ENCODE data around the gene ZFYVE21.

The ZFYVE21 gene

DNA sequence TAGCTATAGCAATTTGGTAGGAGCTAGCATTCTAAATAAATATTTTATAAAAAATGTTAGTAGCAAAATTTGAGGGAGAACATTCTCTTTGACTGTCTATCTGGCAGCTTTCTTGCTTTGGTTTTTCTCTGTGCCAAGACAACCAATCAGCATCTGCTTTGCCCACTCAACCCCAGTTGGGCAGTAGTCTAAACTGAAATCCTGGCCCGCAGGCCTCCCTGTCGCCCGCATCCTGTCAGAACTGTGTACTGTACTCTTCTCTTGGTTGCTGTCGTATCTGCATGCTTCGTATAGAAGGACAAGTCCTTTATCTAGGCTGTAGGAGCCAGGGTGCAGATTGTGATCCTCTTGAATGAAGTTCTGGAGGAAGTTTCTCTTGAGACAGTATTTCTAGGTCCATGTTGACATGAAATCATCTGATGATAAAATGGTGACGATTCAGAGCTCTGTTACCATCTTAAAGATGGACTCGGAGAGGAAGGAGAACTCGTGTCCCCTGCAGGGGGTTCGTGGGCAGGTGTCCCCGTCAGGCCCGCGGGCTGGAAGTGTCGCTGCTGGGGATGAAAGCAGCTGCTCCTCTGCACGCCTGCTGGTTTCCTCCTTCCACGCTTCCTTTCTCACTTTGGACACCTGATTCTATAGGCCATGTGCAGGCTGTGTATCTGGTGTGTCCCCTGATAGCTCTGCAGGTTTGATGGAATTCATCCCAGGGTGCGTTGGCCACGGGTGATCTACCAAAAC is 34.9 kb upstream of the ZFYVE21 start:
- no peak overlapping the region for H3K27ac ChIP-seq (replicated peaks; ENCODE audit: low read length)
- no peak overlapping the region for H2BK5ac ChIP-seq (ENCODE audit: low read length)
- no peak overlapping the region for H2BK120ac ChIP-seq (ENCODE audit: low read depth, low read length)
- H3K23ac ChIP-seq (ENCODE audit: low read depth, low read length, poor library complexity): no peak overlapping the region
- H4K91ac ChIP-seq (ENCODE audit: low read depth, low read length, poor library complexity): no peak overlapping the region
- H3K14ac ChIP-seq (ENCODE audit: low read length): no peak overlapping the region
- H3K4me3 ChIP-seq (ENCODE audit: low read length in 2 of 2): no peak overlapping the region
- H3K9me3 ChIP-seq (replicated peaks in 1 of 2; ENCODE audit: control insufficient read depth in 2 of 2, insufficient read depth in 1 of 2, low read depth in 1 of 2, low read length in 2 of 2): no peaks in the 10 kb centered on the region
- H3K79me1 ChIP-seq (ENCODE audit: low read depth, low read length): peaks cover 4% of the 10 kb centered on the region
- H3K36me3 ChIP-seq (replicated peaks in 1 of 2; ENCODE audit: control insufficient read depth in 2 of 2, insufficient read depth in 2 of 2, low read length in 2 of 2): peaks cover 48 to 99% of the 10 kb centered on the region in 2 donors
- WGBS, 2 donors (ENCODE audit: extremely low coverage in 2 of 2, insufficient read length in 2 of 2, insufficient replicate concordance in 1 of 2): no CpG with 5 or more reads among the region's 17 CpGs
- H3K4ac ChIP-seq (ENCODE audit: low read length): no peak overlapping the region
- no peaks in the 10 kb centered on the region for H3K27me3 ChIP-seq (ENCODE audit: control insufficient read depth in 3 of 3, insufficient read depth in 3 of 3, low read depth in 1 of 3, low read length in 3 of 3)
- H3K4me2 ChIP-seq (ENCODE audit: insufficient read depth, low read length, poor library complexity, severe bottlenecking): no peak overlapping the region
- no peak for DNase-seq (ENCODE audit: low spot score)
- no peak overlapping the region for H2AFZ ChIP-seq (ENCODE audit: low read length)
- H2BK15ac ChIP-seq (ENCODE audit: low read length): no peak overlapping the region
- no peak overlapping the region for H3K9ac ChIP-seq (ENCODE audit: low read depth, low read length, poor library complexity)
- no peak overlapping the region for H2BK12ac ChIP-seq (ENCODE audit: low read length)
- no peaks in the 10 kb centered on the region for H3K4me1 ChIP-seq (ENCODE audit: control insufficient read depth in 2 of 2, insufficient read depth in 1 of 2, low read depth in 1 of 2, low read length in 2 of 2)
- H4K8ac ChIP-seq (ENCODE audit: low read depth, low read length): no peak overlapping the region
- H2AK5ac ChIP-seq (ENCODE audit: low read depth, low read length): no peak overlapping the region
- no peak overlapping the region for H3K18ac ChIP-seq (ENCODE audit: low read length)

DNA sequence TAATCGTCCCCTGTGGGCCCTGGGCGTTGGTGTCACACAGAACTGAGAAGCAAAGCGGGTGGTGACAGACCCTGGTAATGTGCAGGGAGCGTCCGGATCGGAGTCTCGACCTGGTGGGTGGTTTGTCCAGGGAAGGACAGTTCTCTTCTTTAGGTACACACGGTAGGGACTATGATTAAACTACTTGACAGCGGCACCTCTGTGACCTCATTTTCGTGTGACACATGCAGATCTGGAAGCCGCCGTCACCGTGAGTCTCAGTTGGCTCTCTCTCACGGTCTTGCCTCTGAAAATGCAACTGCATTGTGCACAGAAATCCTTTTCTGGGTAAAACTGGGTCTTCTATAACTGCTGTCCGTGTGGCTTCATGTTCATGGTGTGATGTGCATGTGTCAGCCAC is 32.5 kb upstream of the ZFYVE21 start:
- Histone ChIP-seq H3K36me3 (replicated peaks in 1 of 2; ENCODE audit: control insufficient read depth in 2 of 2, insufficient read depth in 2 of 2, low read length in 2 of 2) (peaks cover 51 to 99% of the 10 kb centered on the region in 2 donors), H3K14ac (ENCODE audit: low read length) (no peak overlapping the region), H2AFZ (ENCODE audit: low read length) (no peak overlapping the region), H3K4me1 (ENCODE audit: control insufficient read depth in 2 of 2, insufficient read depth in 1 of 2, low read depth in 1 of 2, low read length in 2 of 2) (no peaks in the 10 kb centered on the region), H3K27me3 (ENCODE audit: control insufficient read depth in 3 of 3, insufficient read depth in 3 of 3, low read depth in 1 of 3, low read length in 3 of 3) (no peaks in the 10 kb centered on the region), H2BK15ac (ENCODE audit: low read length) (no peak overlapping the region), H3K79me1 (ENCODE audit: low read depth, low read length) (peaks cover 4% of the 10 kb centered on the region), H2BK5ac (ENCODE audit: low read length) (no peak overlapping the region), H3K4me3 (ENCODE audit: low read length in 2 of 2) (no peak overlapping the region), H2BK12ac (ENCODE audit: low read length) (no peak overlapping the region), H2BK120ac (ENCODE audit: low read depth, low read length) (no peak overlapping the region), H3K23ac (ENCODE audit: low read depth, low read length, poor library complexity) (no peak overlapping the region), H3K4ac (ENCODE audit: low read length) (no peak overlapping the region), H3K27ac (replicated peaks; ENCODE audit: low read length) (no peak overlapping the region), H3K4me2 (ENCODE audit: insufficient read depth, low read length, poor library complexity, severe bottlenecking) (no peak overlapping the region), H3K18ac (ENCODE audit: low read length) (no peak overlapping the region), H3K9ac (ENCODE audit: low read depth, low read length, poor library complexity) (no peak overlapping the region), H2AK5ac (ENCODE audit: low read depth, low read length) (no peak overlapping the region), H4K8ac (ENCODE audit: low read depth, low read length) (no peak overlapping the region), H3K9me3 (replicated peaks in 1 of 2; ENCODE audit: control insufficient read depth in 2 of 2, insufficient read depth in 1 of 2, low read depth in 1 of 2, low read length in 2 of 2) (no peaks in the 10 kb centered on the region), H4K91ac (ENCODE audit: low read depth, low read length, poor library complexity) (no peak overlapping the region)
- no peak for DNase-seq (ENCODE audit: low spot score)
- WGBS, 2 donors (ENCODE audit: extremely low coverage in 2 of 2, insufficient read length in 2 of 2, insufficient replicate concordance in 1 of 2): no CpG with 5 or more reads among the region's 15 CpGs

DNA sequence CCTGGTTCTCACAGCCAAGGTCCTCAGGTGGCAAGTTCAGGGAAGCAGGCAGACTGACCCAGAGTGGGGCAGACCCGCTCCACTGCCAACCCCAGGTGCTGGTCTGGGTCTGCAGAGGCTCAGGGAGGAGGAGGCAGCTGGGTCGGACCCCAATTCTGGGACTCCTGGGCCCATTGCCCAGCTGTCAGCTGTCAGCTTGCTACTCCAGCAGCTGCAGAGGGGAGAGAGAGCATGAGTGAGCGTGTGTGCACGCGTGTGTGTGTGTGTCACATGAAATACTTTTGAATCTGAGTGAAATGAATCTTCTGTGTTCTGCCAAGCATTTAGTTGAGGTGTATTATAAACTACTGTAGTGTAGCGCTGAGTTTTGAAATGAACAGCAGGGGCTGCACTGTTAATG is 31.1 kb upstream of the ZFYVE21 start:
- Histone ChIP-seq H3K9me3 (replicated peaks in 1 of 2; ENCODE audit: control insufficient read depth in 2 of 2, insufficient read depth in 1 of 2, low read depth in 1 of 2, low read length in 2 of 2) (no peaks in the 10 kb centered on the region), H3K4me3 (ENCODE audit: low read length in 2 of 2) (no peak overlapping the region), H2AFZ (ENCODE audit: low read length) (no peak overlapping the region), H3K36me3 (replicated peaks in 1 of 2; ENCODE audit: control insufficient read depth in 2 of 2, insufficient read depth in 2 of 2, low read length in 2 of 2) (peaks cover 44 to 99% of the 10 kb centered on the region in 2 donors), H3K4me2 (ENCODE audit: insufficient read depth, low read length, poor library complexity, severe bottlenecking) (no peak overlapping the region), H3K18ac (ENCODE audit: low read length) (no peak overlapping the region), H3K27ac (replicated peaks; ENCODE audit: low read length) (no peak overlapping the region), H3K23ac (ENCODE audit: low read depth, low read length, poor library complexity) (peak overlapping the region; percentile 35), H2BK120ac (ENCODE audit: low read depth, low read length) (no peak overlapping the region), H2BK5ac (ENCODE audit: low read length) (no peak overlapping the region), H3K9ac (ENCODE audit: low read depth, low read length, poor library complexity) (no peak overlapping the region), H2AK5ac (ENCODE audit: low read depth, low read length) (no peak overlapping the region), H3K79me1 (ENCODE audit: low read depth, low read length) (peaks cover 4% of the 10 kb centered on the region), H2BK15ac (ENCODE audit: low read length) (no peak overlapping the region), H3K4ac (ENCODE audit: low read length) (no peak overlapping the region), H4K8ac (ENCODE audit: low read depth, low read length) (no peak overlapping the region), H4K91ac (ENCODE audit: low read depth, low read length, poor library complexity) (no peak overlapping the region), H2BK12ac (ENCODE audit: low read length) (no peak overlapping the region), H3K4me1 (ENCODE audit: control insufficient read depth in 2 of 2, insufficient read depth in 1 of 2, low read depth in 1 of 2, low read length in 2 of 2) (no peaks in the 10 kb centered on the region), H3K14ac (ENCODE audit: low read length) (no peak overlapping the region), H3K27me3 (ENCODE audit: control insufficient read depth in 3 of 3, insufficient read depth in 3 of 3, low read depth in 1 of 3, low read length in 3 of 3) (no peaks in the 10 kb centered on the region)
- WGBS, 2 donors (ENCODE audit: extremely low coverage in 2 of 2, insufficient read length in 2 of 2, insufficient replicate concordance in 1 of 2): no CpG with 5 or more reads among the region's 6 CpGs
- DNase-seq (ENCODE audit: low spot score): no peak

DNA sequence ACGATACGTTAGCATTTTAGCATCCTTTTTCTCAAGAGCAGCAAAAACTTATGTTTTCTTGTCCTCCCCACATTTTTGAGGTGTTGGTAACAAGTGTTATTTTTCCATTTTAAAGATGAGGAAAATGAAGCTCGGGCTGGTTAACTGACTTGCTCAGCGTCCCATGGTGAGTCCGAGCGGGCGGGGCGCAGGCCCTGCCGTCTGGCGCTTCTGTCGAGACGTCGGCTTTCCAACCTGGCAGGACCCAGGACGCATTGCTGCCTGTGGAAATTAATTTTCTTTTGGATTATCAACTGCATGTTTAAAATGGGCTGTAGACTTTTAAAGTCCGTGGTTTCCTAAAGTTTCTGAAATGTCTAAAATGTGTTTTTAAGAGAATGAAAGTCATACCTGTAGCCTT is 30.7 kb upstream of the ZFYVE21 start:
- Histone ChIP-seq H2BK5ac (ENCODE audit: low read length) (no peak overlapping the region), H3K27me3 (ENCODE audit: control insufficient read depth in 3 of 3, insufficient read depth in 3 of 3, low read depth in 1 of 3, low read length in 3 of 3) (no peaks in the 10 kb centered on the region), H4K8ac (ENCODE audit: low read depth, low read length) (no peak overlapping the region), H2AFZ (ENCODE audit: low read length) (no peak overlapping the region), H3K36me3 (replicated peaks in 1 of 2; ENCODE audit: control insufficient read depth in 2 of 2, insufficient read depth in 2 of 2, low read length in 2 of 2) (peaks cover 41 to 98% of the 10 kb centered on the region in 2 donors), H2BK15ac (ENCODE audit: low read length) (no peak overlapping the region), H3K9ac (ENCODE audit: low read depth, low read length, poor library complexity) (no peak overlapping the region), H3K79me1 (ENCODE audit: low read depth, low read length) (peaks cover 4% of the 10 kb centered on the region), H3K27ac (replicated peaks; ENCODE audit: low read length) (no peak overlapping the region), H3K4ac (ENCODE audit: low read length) (no peak overlapping the region), H3K4me1 (ENCODE audit: control insufficient read depth in 2 of 2, insufficient read depth in 1 of 2, low read depth in 1 of 2, low read length in 2 of 2) (no peaks in the 10 kb centered on the region), H2AK5ac (ENCODE audit: low read depth, low read length) (no peak overlapping the region), H4K91ac (ENCODE audit: low read depth, low read length, poor library complexity) (no peak overlapping the region), H3K18ac (ENCODE audit: low read length) (no peak overlapping the region), H3K4me2 (ENCODE audit: insufficient read depth, low read length, poor library complexity, severe bottlenecking) (no peak overlapping the region), H2BK12ac (ENCODE audit: low read length) (no peak overlapping the region), H3K9me3 (replicated peaks in 1 of 2; ENCODE audit: control insufficient read depth in 2 of 2, insufficient read depth in 1 of 2, low read depth in 1 of 2, low read length in 2 of 2) (no peaks in the 10 kb centered on the region), H3K4me3 (ENCODE audit: low read length in 2 of 2) (no peak overlapping the region), H2BK120ac (ENCODE audit: low read depth, low read length) (no peak overlapping the region), H3K23ac (ENCODE audit: low read depth, low read length, poor library complexity) (no peak overlapping the region), H3K14ac (ENCODE audit: low read length) (no peak overlapping the region)
- DNase-seq (ENCODE audit: low spot score): no peak
- WGBS, 2 donors (ENCODE audit: extremely low coverage in 2 of 2, insufficient read length in 2 of 2, insufficient replicate concordance in 1 of 2): no CpG with 5 or more reads among the region's 15 CpGs
